Suppressor macrophage treated with lipopolysaccharide for 4 hours (primary cell): Measurements from ENCODE around the gene MIOS.

Experiments used
- DNase-seq: peaks from one replicate; pipeline ENCODE4 v3.0.0-alpha.2; 2020

MIOS gene

DNA sequence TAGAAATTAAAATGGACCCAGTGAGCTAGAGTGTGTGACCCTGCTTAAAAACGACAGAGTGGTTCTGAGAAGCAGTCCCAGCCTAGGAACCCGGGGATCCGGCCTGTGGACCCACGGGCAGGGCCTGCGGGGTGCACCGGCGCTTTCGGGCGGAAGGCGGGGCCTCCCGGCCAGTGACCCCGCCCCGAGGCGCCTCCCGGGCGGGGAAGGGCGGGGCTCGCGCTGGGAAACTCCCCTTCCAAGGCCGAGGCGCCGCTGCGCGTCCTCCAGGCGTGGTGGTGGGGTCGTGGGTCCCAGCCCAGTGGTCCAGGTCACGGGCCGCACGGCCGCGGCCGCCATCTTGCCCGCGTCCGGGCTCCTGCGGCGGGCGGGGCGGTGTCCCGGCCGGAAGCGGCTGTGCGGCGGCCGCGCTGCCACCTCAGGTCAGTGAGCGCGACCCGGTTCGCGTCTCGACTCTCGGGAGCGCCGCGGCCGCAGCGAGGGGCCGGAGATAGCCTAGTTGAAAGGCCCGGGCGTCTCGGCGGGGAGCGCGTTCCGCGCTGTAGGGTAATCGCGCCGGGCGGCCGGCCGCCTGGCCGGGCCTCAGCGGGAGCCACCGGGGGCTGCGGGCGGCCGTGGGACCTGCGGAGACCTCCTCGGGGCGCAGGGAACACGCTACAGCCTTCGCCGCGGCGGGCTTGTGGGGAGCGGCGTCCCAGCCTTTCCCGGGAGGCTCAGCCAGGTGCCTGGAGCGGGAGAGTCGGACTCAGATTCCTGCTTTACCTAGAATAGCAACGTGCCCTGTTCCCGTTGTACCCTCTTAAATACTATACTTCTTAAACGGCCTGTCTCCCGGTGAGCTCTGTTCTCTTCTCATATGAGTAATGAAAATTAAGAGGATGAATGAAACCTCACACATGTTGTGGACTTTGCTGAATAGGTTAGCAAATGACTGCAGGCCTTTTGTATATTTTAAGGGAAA is at the start of gene MIOS:
Gene MIOS, plus strand, starts transcription at position 234 of the 961 bp plus-strand sequence. CDS start 5,592 bp downstream, outside the sequence.
- DNase-seq = peak; percentile 92

DNA sequence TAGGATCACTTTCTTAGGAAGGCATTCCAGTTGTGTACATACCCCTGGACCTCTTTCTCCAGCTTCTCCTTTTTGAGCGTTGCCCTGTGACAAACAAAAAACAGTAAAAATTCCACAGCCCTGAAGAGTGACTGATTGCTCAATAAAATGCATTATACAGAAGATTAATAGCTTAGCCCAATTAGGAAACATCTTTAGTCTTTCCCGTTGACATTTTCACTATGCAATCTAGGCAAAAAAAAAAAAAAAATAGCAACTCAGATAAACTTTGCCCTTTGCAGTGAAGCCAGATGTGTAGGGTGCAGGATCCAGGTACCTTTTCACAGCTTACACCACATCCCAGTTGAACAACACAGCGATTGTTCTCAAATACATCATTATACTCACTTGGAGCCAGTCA is 48.9 kb upstream of the MIOS start:
- DNase-seq = peak; percentile 19

DNA sequence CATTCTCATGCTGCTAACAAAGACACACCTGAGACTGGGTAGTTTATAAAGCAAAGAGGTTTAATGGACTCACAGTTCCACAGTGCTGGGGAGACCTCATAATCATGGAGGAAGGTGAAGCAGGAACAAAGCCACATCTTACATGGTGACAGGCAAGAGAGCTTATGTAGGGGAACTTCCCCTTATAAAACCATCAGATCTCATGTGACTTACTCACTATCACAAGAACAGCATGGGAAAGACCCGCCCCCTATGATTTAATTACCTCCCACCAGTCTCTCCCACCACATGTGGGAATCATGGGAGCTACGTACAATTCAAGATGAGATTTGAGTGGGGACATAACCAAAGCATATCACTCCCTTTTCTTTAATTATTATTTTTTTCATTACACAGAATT is 47.6 kb upstream of the MIOS start:
- peak; percentile 16 for DNase-seq

DNA sequence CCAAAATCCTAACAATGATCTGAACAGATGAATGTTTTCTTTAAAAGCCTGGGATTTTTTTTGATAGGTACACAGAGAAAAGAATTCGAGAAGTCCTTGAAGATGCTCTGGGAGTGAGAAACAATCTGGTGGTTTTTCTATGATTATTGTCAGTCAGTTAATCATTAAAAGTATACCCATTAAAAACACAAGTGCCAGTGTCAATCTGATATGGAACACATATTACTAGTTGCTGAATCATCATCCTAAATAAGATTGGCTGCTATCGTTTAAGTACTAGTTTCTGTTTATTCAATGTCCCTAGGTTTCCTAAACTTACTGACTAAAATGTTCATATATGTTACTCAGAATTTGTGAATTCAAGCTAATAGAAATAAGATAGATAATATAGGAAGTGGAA is 47.2 kb upstream of the MIOS start:
- DNase-seq = no peak

DNA sequence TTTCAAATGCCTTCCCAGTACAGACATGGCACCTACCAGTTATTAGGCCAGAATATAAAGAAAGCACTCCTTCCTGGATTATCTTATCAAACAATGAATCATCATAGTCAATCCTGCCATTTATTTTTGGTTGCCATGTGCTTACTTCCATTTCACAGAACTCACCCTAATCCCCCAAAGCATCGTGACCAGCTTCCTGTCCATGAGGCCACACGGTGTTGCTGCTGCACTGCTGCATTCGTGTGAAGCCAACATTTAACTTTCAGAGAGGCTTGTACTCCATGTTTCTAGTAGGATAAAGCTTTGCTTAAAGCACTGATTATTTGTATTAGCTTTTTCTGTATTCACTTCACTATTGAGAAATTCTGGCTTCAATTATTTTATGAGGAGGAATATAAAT is 45.4 kb upstream of the MIOS start:
- no peak for DNase-seq

DNA sequence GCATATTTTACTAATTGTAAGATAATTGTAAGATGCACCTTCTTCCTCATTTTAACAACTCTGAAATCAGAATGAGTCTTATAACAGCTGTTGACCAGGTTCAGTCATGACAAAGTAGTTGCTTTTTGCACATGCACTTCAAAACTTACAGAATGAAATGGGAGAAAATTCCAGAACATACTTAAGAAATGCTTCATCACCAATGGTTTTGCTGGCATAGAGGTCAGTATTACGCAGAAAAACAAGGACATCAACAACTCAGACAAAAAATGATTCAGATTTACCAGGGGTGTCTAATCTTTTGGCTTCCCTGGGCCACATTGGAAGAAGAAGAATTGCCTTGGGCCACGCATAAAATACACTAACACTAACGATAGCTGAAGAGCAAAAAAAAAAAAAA is 44.3 kb upstream of the MIOS start:
- no peak for DNase-seq

DNA sequence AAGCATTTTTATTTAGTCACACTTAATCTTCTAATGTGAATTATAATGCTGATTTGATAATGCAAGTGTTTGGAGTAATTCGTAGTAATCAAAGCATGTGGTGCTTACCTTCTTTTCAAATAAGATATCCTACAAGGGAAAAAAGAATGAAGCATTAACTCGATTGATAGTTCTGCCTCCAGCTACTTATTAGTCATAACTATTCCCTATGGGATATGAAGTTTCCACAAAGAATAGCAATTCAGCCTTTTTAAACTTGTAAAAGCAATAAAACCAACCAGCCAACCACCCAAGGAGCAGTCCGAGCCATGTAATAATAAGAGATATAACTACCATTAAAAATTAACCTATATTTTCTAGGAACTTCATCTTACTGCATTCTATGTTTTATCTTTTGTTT is 42.6 kb upstream of the MIOS start:
- DNase-seq = no peak

DNA sequence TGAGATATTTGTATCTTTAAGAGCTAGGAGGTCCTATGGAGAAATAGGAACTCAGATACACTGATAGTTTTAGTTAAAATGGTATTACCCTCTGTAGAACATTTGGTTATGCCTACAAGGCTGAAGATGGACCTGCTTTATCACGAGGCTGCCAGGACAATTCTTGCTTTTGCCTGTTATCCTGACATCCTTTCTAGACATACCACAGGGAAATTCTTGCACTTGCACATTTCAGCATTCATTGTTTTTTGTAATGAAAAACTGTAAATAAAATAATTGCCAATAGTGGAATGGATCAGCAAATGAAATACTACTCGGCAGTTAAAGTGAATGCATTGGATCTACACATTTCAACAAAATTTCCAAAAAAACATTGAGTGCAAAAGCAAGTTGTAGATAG is 40.7 kb upstream of the MIOS start:
- DNase-seq = no peak

DNA sequence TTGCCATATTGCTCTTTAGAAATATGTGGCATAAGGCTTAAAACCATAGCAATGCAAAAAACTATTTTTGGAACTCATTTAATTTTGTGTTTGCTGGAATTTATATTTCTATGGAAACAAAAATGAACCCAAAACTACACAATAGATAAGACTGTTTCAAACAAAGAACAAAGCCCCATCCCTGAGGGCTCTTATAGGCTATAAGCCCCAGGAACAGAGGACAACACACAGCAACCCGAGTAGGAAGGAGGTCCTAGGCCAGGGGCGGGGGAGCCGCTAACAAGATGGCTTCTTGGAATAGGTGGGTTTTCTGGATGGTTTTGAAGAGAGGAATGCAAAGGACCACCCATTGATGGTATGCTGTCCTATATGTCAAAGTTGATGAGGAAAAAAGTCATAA is 39.6 kb upstream of the MIOS start:
- no peak for DNase-seq

DNA sequence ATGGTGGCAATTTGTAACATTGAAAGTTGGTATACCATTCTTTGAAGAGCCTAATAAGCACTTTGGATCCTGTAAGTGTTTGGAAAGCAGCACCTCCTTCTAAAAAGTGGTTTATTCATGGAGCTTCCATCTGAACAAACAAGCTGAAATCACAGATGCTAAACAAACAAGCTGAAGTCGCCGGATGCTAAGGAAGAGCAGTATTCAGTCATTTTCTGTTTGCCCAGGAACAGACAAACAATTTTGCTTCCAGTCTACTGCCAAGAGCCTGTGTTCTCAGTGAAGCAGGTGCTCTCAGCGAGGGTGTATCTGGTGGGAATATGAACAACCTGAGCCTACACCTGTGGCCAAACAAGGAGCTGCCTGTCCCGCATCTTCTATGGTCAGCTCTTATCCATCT is 37.4 kb upstream of the MIOS start:
- DNase-seq = no peak

DNA sequence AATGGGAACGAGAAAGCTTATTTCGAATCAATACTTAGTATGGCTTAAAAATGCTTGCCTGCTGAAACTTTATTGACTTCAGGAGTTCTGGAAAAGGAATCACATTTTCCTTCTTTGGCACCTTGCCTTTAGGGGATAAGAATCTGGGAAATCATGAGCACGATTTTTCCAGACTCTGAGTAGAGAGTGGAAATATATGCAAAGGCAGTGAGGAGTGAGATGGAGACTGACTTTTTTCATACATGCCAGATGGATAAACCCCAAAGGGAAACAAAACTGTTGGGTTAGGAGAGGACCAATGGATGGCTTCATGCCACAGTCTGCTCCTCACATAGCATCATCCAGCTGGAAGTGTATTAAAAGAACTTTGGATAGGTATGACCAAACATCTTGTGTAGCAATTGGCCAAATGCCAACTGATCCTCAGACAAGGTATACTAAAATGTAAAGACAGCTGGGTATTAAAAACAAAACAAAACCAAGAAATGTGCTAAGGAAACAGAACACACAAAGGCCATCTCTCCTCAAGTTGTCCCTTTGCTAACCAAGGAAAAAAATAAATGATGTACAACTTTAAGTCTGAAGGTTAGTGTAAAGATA is 32.8 kb upstream of the MIOS start:
- DNase-seq = no peak

DNA sequence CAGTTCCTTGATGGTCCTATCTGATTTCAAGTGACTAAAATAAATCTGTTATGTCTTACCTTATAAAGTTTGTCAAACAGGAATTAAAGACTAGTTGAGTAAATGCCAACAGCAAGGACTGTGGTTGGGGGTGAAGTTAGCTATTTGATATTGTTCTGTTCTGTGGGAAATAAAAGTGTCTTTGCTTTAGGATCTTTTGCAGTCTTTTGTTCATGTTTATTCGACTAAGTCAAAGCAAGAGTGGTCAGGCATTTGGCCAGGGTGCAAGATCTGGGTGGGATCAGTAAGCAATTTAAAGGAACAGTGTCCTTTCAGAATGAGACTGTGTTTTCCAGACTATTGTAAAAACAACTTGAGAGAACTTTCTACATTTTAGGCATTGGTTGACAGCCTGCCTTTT is 31.0 kb upstream of the MIOS start, which contains the start of gene COL28A1:
Gene COL28A1, minus strand, starts transcription at position 183 of the 400 bp plus-strand sequence. CDS start 2,998 bp downstream, outside the sequence.
- no peak for DNase-seq

DNA sequence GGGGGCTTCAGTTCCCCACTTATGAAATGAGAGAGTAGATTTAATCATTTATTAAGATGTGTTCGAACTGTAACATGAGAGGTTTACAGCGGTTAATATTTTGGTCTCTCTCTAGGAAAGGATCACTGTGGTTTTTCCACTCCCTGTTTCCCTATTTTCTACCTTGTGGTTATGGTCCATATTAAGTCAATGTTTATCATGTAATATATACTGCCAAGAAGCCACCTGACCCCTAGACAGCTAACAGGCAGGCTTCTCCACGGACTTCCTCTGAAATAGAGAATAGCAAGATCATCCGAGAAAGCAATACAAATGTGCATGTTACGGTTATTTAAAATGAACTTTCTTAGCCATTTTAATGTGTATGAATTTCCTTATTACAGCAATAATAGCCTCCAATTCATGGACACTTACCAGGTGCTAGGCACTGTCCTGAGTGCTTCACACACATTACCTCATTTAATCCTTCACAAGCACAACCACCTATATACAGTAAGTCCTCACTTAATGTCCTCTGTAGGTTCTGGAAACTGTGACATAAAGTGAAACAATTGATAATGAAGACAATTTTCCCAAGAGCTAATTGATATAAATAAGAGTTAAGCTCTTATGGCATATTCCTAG is 30.2 kb upstream of the MIOS start:
- no peak for DNase-seq

DNA sequence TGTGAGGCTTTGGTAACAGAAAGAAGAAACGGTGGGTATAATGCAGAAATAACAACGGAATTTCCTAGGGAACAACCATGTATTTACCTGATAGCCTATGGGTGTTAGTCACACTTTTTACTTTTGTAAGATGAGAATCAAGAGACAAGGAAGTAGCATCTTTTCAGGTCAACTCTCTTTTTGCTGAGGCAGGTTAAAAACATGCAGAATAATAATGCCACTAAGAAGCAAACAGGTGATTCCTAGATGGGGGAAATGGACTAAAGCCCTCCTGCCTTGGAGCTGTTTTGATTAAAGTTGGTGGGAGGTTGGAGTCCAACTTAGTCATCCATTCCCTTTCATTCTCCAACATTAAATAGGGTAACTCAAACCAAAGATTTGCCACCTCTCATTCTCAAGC is 29.0 kb upstream of the MIOS start:
- DNase-seq = no peak

DNA sequence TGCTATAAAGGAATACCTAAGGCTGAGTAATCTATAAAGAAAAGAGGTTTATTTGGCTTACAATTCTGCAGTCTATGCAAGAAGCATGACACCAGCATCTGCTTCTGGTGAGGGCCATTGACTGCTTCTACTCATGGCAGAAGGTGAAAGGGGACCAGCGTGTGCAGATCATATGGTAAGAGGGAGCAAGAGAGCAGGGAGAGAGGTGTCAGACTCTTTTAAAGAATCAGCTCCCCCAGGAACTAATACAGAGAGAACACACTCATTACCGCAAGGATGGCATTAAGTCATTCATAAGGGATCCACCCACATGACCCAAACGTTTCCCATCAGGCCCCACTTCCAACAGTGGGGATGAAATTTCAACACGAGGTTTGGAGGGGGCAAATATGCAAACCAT is 27.5 kb upstream of the MIOS start:
- DNase-seq = no peak

DNA sequence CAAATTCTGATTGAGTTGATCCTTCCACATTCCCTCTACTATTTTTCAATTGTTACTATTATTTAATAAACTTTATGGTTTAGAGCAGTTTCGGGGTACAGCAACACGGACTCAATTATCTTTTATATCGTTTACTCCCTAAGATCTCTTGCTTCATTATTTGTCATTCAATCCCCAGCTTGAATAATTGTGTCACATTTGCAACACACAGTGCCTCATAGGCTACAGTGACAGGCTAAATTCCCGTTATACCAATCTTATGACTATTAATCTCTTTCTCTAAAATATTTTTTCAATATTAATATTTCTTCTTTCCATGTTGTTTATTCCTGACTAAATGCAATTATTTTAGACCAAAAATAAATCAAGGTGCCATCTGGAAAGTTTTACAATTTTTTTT is 27.0 kb upstream of the MIOS start:
- no peak for DNase-seq

DNA sequence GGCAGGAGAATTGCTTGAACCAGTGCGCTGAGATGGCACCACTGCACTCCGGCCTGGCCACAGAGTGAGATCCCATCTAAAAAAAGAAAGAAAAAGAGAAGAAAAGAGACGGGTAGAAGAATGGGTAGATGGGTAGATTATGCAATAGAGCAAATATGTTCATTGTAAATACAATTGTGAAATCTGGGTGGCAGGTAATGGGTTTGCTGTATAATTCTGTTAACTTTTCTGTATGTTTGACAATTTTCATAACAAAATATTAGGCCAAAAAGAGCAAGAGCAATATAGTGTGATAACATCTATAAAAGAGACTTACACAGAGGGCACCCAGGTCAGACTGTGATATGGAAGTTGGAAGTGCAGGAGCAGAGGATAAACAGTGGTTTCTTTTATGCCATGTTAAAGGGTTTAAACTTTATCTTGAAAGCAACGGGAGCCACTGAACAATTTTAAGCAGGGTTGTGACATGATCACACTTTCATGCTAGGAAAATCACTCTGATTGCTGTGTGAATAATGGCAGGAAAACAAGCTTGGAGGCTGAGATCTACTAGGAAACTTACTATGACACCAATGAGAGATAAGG is 24.3 kb upstream of the MIOS start:
- DNase-seq = no peak

DNA sequence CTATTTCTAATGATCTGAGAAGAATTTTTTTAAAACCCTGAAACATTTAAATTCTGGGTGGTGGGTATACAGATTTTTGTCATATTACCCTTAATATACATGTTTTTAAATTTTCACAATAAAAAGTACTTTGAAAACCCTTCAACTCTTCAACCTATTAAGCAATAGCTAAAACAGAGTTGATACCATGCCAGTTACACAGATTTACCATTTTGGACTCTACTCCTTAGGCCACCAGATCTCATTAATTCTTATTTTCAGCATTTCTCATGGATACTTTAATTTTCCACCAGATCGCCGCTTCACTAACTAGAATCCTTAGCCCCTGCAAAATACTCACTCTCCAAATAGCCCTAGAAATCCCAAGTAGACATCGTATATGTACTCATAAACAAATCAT is 18.3 kb upstream of the MIOS start:
- DNase-seq = no peak

DNA sequence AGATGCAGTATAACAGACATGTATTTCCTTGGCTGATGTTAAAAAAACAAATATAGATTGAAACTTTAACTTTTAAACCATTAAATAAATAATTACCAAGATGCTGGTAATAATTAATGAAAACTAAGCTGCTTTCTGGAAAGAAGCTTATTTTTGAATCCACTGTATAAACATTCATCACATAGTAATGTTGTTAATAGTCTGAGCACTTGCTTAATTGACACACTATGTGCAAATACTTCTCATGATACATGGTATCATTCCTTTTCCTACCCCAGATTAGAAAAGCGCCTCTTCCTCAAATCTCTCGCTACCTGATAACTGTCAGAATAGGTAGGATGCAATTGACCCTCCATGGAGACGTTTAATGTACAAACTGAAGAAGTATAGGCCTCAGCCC is 16.0 kb upstream of the MIOS start:
- DNase-seq = no peak

DNA sequence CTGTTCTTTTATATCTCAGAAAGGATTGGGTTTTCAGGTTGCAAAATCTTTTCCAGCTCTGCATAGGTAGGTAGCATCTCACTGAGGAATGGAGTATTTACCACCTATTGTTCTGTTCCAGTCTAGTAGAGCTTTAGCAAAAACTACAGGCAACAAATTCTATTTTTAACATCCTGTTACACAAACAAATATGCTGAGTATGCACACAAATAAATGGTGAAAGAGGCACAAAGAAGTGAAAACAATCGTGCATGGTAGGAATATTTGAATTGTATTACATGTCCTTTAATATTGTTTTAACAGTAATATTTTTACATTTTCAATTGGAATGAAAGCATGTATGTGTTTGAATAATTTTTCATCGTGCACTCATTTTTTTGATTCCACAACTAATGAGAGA is 14.5 kb upstream of the MIOS start:
- DNase-seq = no peak

DNA sequence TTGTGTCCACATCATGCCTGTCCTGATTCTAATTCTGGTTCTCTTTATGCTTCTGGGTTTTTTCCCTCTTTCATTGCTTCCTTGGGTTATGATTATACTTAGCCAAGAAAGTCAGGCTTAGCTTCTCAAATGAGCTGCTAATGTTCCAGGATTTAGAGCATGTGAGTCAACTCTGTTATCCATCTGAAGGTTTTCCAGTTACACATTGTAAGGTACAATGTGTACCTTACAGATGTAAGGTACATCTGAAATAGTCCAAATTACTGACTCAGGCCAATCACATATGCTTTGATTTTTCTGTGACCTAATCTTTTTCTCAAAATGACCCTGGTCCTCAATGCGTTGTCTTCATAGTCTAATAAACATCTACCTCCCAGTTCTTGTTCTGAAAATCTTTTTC is 13.3 kb upstream of the MIOS start:
- no peak for DNase-seq

DNA sequence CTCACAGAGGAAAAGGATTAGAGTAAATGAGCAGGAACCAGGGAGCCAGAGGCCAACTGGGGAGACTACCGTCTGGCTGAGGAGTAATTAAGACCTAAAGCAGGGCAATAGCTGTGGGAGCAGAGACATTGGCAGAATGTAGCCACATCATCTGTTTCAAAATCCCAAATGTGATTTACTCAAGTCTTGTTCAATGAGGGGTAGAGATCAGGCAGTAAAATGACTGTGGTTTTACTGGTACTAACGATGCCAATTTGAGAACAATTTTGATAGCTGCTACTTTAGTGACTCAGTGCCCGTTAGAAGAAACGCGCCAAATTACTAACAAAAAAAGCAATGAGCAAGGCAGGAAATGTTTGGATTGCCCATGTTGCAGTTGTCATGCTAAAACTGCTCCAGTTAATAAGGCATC is 12.7 kb upstream of the MIOS start:
- no peak for DNase-seq
